ENCODE measurements around the gene GPC5. TPM values are rescaled to one million over a fixed set of nuclear protein-coding genes. Genes with fewer than 3 reads are reported as not detected.

The GPC5 gene
- total and polyA plus RNA-seq, 2 of the 8 experiments (the other 6 are each of a cell fraction or from before 2014, with no cell fraction given) = 0.20 to 0.39 TPM

DNA sequence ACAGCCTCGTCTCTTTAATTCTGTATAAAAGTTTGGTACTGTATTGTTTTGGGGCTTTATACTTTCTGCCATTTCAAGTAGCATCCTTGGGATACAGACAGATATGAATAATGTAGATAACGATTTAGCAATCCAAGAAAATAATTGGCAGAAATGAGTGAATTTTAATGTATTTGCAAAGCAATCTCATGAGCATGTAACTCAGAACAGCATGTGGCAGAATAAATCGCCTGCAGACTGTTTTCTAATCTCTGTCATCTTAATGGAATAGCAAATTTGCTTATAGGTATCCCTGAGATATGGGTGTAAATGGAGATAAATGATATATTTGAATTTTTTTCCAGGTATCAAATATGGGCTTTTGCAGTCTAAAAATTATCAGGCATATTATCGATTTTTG lies 166.0 kb downstream of the GPC5 start:
- Histone ChIP-seq H2BK20ac (ENCODE audit: low read length) (no peak overlapping the region), H4K8ac (ENCODE audit: extremely low read depth, insufficient read depth, low read length) (no peak overlapping the region), H2BK15ac (ENCODE audit: low read length) (no peak overlapping the region), H4K5ac (ENCODE audit: insufficient read length, low read depth, low read length) (no peak overlapping the region), H2BK5ac (ENCODE audit: low read depth, low read length) (no peak overlapping the region), H4K91ac (replicated peaks; ENCODE audit: insufficient read length, low read length) (no peak overlapping the region), H3K4ac (replicated peaks; ENCODE audit: insufficient read length, low read depth, low read length) (no peak overlapping the region), H3K56ac (replicated peaks; ENCODE audit: insufficient read length, low read depth, low read length) (no peak overlapping the region), H3K9me3 (ENCODE audit: insufficient read depth in 2 of 2, low read depth in 1 of 2, low read length in 1 of 2) (no peaks in the 10 kb centered on the region), H3K79me2 (ENCODE audit: control insufficient read depth in 1 of 2, insufficient read depth in 2 of 2, low read length in 2 of 2) (no peaks in the 10 kb centered on the region), H2AFZ (ENCODE audit: low read length) (no peak overlapping the region), H3K18ac (ENCODE audit: extremely low read depth, low read length) (no peak overlapping the region), H3K4me2 (ENCODE audit: insufficient read depth in 1 of 2, low read depth in 2 of 2, low read length in 2 of 2) (no peak overlapping the region), H2BK12ac (ENCODE audit: low read depth, low read length) (no peak overlapping the region), H3K4me3 (ENCODE audit: extremely low read depth in 1 of 4, insufficient read depth in 2 of 4, low read depth in 3 of 4, low read length in 4 of 4) (no peak overlapping the region), H3K23me2 (ENCODE audit: low read depth, low read length) (no peaks in the 10 kb centered on the region), H2AK5ac (ENCODE audit: low read depth, low read length) (no peak overlapping the region), H3K14ac (ENCODE audit: insufficient read length) (no peak overlapping the region), H2BK120ac (replicated peaks; ENCODE audit: low read depth, low read length) (no peak overlapping the region), H3K36me3 (ENCODE audit: control insufficient read depth in 2 of 4, insufficient read depth in 4 of 4, low read length in 3 of 4) (no peaks in the 10 kb centered on the region), H3K79me1 (ENCODE audit: low read depth, low read length) (no peaks in the 10 kb centered on the region), H3K4me1 (replicated peaks in 1 of 4; ENCODE audit: control insufficient read depth in 3 of 4, insufficient read depth in 4 of 4, low read length in 3 of 4) (no peaks in the 10 kb centered on the region), H4K20me1 (replicated peaks in 1 of 2; ENCODE audit: control insufficient read depth in 1 of 2, insufficient read depth in 2 of 2, low read length in 2 of 2) (peaks cover 0 to 1% of the 10 kb centered on the region in 2 experiments), H3K23ac (ENCODE audit: insufficient read length) (no peak overlapping the region), H3K27ac (ENCODE audit: low read depth, low read length) (no peak overlapping the region), H3K27me3 (replicated peaks in 1 of 4; ENCODE audit: control insufficient read depth in 3 of 4, extremely low read depth in 1 of 4, insufficient read depth in 3 of 4, low read length in 3 of 4) (peaks cover 0 to 1% (median 0%) of the 10 kb centered on the region in 4 experiments; a peak in 1 of 7 replicates), H3K9ac (replicated peaks in 1 of 4; ENCODE audit: extremely low read depth in 1 of 4, low read depth in 3 of 4, low read length in 3 of 4) (no peak overlapping the region)
- no peak for TF ChIP-seq TAF7 (optimal IDR thresholded peaks at IDR 0.05; ENCODE audit: borderline replicate concordance, low read depth, low read length)
- TF ChIP-seq TAF1 (IDR thresholded peaks at IDR 0.05; ENCODE audit: low read depth, low read length) = no peak
- TF ChIP-seq SP4 (IDR thresholded peaks at IDR 0.05; ENCODE audit: low read length) = no peak
- no peak for TF ChIP-seq ATF2 (IDR thresholded peaks at IDR 0.05; ENCODE audit: low read length)
- TF ChIP-seq SAP30 (IDR thresholded peaks at IDR 0.05; ENCODE audit: insufficient read depth, insufficient replicate concordance, low read length) = no peak
- no peak for TF ChIP-seq BCL11A (IDR thresholded peaks at IDR 0.05; ENCODE audit: low read depth in 2 of 2, low read length in 2 of 2)
- TF ChIP-seq SP2 (IDR thresholded peaks at IDR 0.05; ENCODE audit: low read length) = no peak
- TF ChIP-seq RBBP5 (IDR thresholded peaks at IDR 0.05; ENCODE audit: borderline replicate concordance, low read depth, low read length) = no peak
- TF ChIP-seq CREB1 (IDR thresholded peaks at IDR 0.05) = no peak
- no peak for TF ChIP-seq EGR1 (IDR thresholded peaks at IDR 0.05; ENCODE audit: borderline replicate concordance, low read depth, low read length)
- DNase-seq (ENCODE audit: low read depth in 1 of 2, low spot score in 2 of 2) = no peak
- ChIA-PET POLR2A (ENCODE audit: partially characterized antibody) (no interaction called here), CTCF (ENCODE audit: partially characterized antibody) (no interaction called here)
- no peak for FAIRE-seq
- 88% methylated on average over 4 of the region's 4 CpGs; no CpG with 5 or more reads in 1 of the 2 experiments for WGBS, 2 experiments (ENCODE audit: extremely low coverage in 1 of 2, insufficient coverage in 1 of 2, insufficient read length in 1 of 2, insufficient replicate concordance in 2 of 2, low coverage in 1 of 2, low lambda C conversion rate in 2 of 2, missing lambda C conversion rate in 1 of 2)

Data from H1 (cell line).